OCI-LY1 (cell line): ENCODE results near the gene EXOC6B.

ENCODE experiments used
- CTCF ChIP-seq: fragments of 200-600 bp; sonication (generic), shearing (Covaris generic); IDR thresholded peaks from 2 replicates; pipeline ENCODE4 v1.5.1; 2017; ENCODE audit warnings: mild to moderate bottlenecking, antibody characterized with exemption, low read length, moderate library complexity, mixed read lengths
- EZH2 ChIP-seq: fragments of 200-600 bp; sonication (generic), shearing (Covaris generic); IDR thresholded peaks from 2 replicates; pipeline ENCODE4 v1.8.0; 2017; ENCODE audit warnings: borderline replicate concordance, mixed run types, mild to moderate bottlenecking, antibody characterized with exemption, low read length, moderate library complexity, mixed read lengths

GRCh38 chr2:72512376-72512775 lies 313.5 kb downstream of the EXOC6B start:
- TF ChIP-seq CTCF (no peak), EZH2 (no peak)
